Spleen (tissue), 11 donors: Measurements from ENCODE around the gene NXPH3. TPM values are rescaled to one million over a fixed set of nuclear protein-coding genes. Genes with fewer than 3 reads are reported as not detected.

Experiments used
- DNase-seq: peaks from one replicate; pipeline ENCODE4 v3.0.0-alpha.2; 2020
- H3K27ac ChIP-seq, 8 donors: fragments of 200-600 bp; sonication (generic) in 7 of 8; 1 replicate in 4 of 8; 2 replicates in 4 of 8; pipeline versions ENCODE4 v1.5.0 to v1.8.0; 2016 to 2021; ENCODE audit warnings: inconsistent platforms in 4 of 8, mild to moderate bottlenecking in 4 of 8, moderate library complexity in 1 of 8
- H3K27me3 ChIP-seq, 7 donors: fragments of 200-600 bp; sonication (generic) in 6 of 7; replicated peaks in 1 of 7; 1 replicate in 4 of 7; 2 replicates in 3 of 7; pipeline versions ENCODE4 v1.5.0 to v1.8.0; 2016 to 2021; ENCODE audit warnings: inconsistent platforms in 3 of 7, mild to moderate bottlenecking in 1 of 7
- H3K36me3 ChIP-seq, 6 donors: fragments of 200-600 bp; sonication (generic) in 5 of 6; 1 replicate in 4 of 6; 2 replicates in 2 of 6; pipeline versions ENCODE4 v1.5.0 to v1.8.0; 2016 to 2021; ENCODE audit warnings: inconsistent platforms in 2 of 6
- H3K4me1 ChIP-seq, 6 donors: fragments of 200-600 bp; sonication (generic) in 5 of 6; 1 replicate in 3 of 6; 2 replicates in 3 of 6; pipeline versions ENCODE4 v1.5.0 to v1.8.0; 2016 to 2021; ENCODE audit warnings: inconsistent platforms in 3 of 6
- H3K4me3 ChIP-seq, 8 donors: fragments of 200-600 bp; sonication (generic) in 7 of 8; 1 replicate in 4 of 8; 2 replicates in 4 of 8; pipeline versions ENCODE4 v1.5.0 to v1.8.0; 2016 to 2021; ENCODE audit warnings: inconsistent platforms in 4 of 8, mild to moderate bottlenecking in 4 of 8, moderate library complexity in 2 of 8
- H3K9me3 ChIP-seq, 8 donors: fragments of 200-600 bp; sonication (generic) in 7 of 8; 1 replicate in 4 of 8; 2 replicates in 4 of 8; pipeline versions ENCODE4 v1.5.0 to v1.8.0; 2016 to 2021; ENCODE audit warnings: inconsistent platforms in 4 of 8
- POLR2A ChIP-seq, 3 donors: fragments of 450-650 bp; IDR thresholded peaks; one replicate each; pipeline ENCODE4 v1.5.1; 2017; ENCODE audit warnings: antibody characterized with exemption in 3 of 3, mild to moderate bottlenecking in 1 of 3
- POLR2AphosphoS5 ChIP-seq, 3 donors: sonication (generic); formaldehyde crosslinking; IDR thresholded peaks; one replicate each; pipeline ENCODE4 v1.5.1; 2017; ENCODE audit warnings: antibody characterized with exemption in 3 of 3
- WGBS, 5 donors: extraction: QIAGEN DNeasy Blood & Tissue Kit in 3 of 5; methylation state at CpG; one replicate each; pipeline versions ENCODE4 v1.1.5 to v1.1.7; 2013 to 2018; 5-methylcytosine and 5-hydroxymethylcytosine counted together
- intact Hi-C: fragments of 100-400 bp; cut with DNase I; formaldehyde crosslinking; loops from one replicate; pipeline ENCODE4 v1.15.0; 2023; ENCODE audit warnings: low total_unique reads
- polyA plus RNA-seq, 3 donors: library from polyadenylated mRNA; stranded (reverse); fragments of 200-250 nt; gene quantifications; one replicate each; pipeline ENCODE4 v1.2.1, GENCODE V29; 2013
- total RNA-seq, 7 donors: library from RNA; depleted of rRNA in 3 of 7; stranded (reverse); fragments of >200 nt in 3 of 7; fragmentation: NEBNext Ultra II Directional in 4 of 7; extraction: Animal tissue kit (Norgen Biotek cat#: 25700) in 4 of 7; gene quantifications; one replicate each; pipeline versions ENCODE4 v1.1.0 to v1.2.1, GENCODE V29; 2016 to 2021
- TF ChIP-seq, protein P1 (sequence below), 11 experiments: fragments of 200-600 bp in 7 of 11; fragments of 450-650 bp in 4 of 11; sonication (generic) in 4 of 11; IDR thresholded peaks in 8 of 11; conservative IDR thresholded peaks in 3 of 11; 1 replicate in 7 of 11; 2 replicates in 4 of 11; pipeline versions ENCODE4 v1.4.0 to v1.8.0; 2016 to 2021; ENCODE audit warnings: antibody characterized with exemption in 11 of 11, inconsistent platforms in 4 of 11, mild to moderate bottlenecking in 1 of 11
- donor health status: healthy with polysubstance abuse.
- donor health status: DM: no; HTN: no; CAD: no; lungs with moderate emphysema.
- donor health status: DM: no; HTN: no; CAD: no.
- donor health status: Bipolar disorder and iron deficiency.
- donor health status: healthy.
- donor health status: DM: no; HTN: no; CAD: no.
- donor health status: DM: yes; HTN: yes; CAD: no.

The NXPH3 gene
- total and polyA plus RNA-seq, 10 donors: 0.37 to 3.3 (median 1.4) TPM

DNA sequence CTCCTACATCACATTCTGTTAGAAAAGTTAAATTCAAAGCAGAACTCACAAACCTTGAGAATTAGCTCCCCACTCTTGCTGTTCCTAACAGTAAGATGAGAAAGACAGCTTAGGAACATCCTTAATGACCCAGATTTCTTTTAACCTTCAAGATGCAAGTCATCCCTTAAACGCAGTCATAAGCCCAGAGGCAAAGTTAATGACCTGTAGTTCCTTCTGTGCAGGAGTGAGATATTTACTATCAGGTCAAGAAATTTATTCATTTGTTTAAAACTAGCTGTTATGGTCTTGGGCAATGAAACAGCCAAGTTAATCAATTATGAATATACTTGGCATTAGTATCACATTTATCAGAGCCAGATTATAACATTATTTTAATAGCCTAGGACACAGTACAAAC is 37.1 kb downstream of the NXPH3 start:
- Histone ChIP-seq H3K27ac (no peak overlapping the region), H3K4me3 (no peak overlapping the region), H3K36me3 (peaks cover 0 to 100% (median 61%) of the 10 kb centered on the region in 6 donors), H3K4me1 (peaks cover 0 to 19% (median 17%) of the 10 kb centered on the region in 6 donors), H3K27me3 (no peaks in the 10 kb centered on the region), H3K9me3 (no peaks in the 10 kb centered on the region)
- intact Hi-C loops: no loop called here
- 75 to 94% (median 88%) methylated on average over 1 of the region's 1 CpG for WGBS, 5 donors
- no peak for DNase-seq
- TF ChIP-seq, protein P1, sequence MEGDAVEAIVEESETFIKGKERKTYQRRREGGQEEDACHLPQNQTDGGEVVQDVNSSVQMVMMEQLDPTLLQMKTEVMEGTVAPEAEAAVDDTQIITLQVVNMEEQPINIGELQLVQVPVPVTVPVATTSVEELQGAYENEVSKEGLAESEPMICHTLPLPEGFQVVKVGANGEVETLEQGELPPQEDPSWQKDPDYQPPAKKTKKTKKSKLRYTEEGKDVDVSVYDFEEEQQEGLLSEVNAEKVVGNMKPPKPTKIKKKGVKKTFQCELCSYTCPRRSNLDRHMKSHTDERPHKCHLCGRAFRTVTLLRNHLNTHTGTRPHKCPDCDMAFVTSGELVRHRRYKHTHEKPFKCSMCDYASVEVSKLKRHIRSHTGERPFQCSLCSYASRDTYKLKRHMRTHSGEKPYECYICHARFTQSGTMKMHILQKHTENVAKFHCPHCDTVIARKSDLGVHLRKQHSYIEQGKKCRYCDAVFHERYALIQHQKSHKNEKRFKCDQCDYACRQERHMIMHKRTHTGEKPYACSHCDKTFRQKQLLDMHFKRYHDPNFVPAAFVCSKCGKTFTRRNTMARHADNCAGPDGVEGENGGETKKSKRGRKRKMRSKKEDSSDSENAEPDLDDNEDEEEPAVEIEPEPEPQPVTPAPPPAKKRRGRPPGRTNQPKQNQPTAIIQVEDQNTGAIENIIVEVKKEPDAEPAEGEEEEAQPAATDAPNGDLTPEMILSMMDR (IDR thresholded peaks at IDR 0.05 in 8 of 11, conservative IDR thresholded peaks at IDR 0.05 in 3 of 11): no peak
- TF ChIP-seq POLR2A (IDR thresholded peaks at IDR 0.05): no peak
- no peak for TF ChIP-seq POLR2AphosphoS5 (IDR thresholded peaks at IDR 0.05)

GRCh38 chr17:49613182-49613800 is 37.6 kb downstream of the NXPH3 start:
- DNase-seq: no peak

DNA sequence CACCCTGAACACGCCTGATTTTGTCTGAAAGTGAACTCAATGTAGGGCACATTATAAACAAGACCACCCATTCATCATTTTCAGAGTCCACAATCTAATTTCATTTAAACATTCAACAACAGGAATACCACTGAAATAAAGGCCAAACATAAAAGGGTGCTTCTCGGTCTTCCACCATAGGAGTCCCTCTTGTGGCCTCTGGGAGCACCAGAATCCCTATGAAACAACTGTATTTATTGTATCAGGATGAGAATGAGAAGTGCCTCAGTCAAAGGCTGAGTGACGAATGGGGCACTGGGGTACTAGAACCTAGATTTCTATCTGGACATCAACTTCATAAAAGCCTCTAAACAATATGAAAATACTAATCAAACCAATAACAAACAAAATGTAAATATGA is 40.4 kb downstream of the NXPH3 start:
- no peak for TF ChIP-seq POLR2AphosphoS5 (IDR thresholded peaks at IDR 0.05)
- no peak for TF ChIP-seq POLR2A (IDR thresholded peaks at IDR 0.05)
- TF ChIP-seq, protein P1 (IDR thresholded peaks at IDR 0.05 in 8 of 11, conservative IDR thresholded peaks at IDR 0.05 in 3 of 11): no peak
- DNase-seq: no peak
- Histone ChIP-seq H3K9me3 (no peaks in the 10 kb centered on the region), H3K27me3 (no peaks in the 10 kb centered on the region), H3K4me1 (peaks cover 0 to 30% (median 20%) of the 10 kb centered on the region in 6 donors), H3K4me3 (no peak overlapping the region), H3K36me3 (peaks cover 0 to 100% (median 65%) of the 10 kb centered on the region in 6 donors), H3K27ac (no peak overlapping the region)
- intact Hi-C loops: no loop called here
- WGBS, 5 donors: 77 to 91% (median 87%) methylated on average over 3 of the region's 3 CpGs

More at GRCh38 chr17:49613182-49613800, 37.6 kb downstream of the NXPH3 start:
- no peak overlapping the region for H3K27ac ChIP-seq
- no peak overlapping the region for H3K4me3 ChIP-seq
- intact Hi-C loops: no loop called here
- H3K4me1 ChIP-seq: peaks cover 0 to 25% (median 22%) of the 10 kb centered on the region in 6 donors
- WGBS, 5 donors: 93 to 100% (median 98%) methylated on average over 1 of the region's 1 CpG
- H3K36me3 ChIP-seq: peaks cover 0 to 100% (median 64%) of the 10 kb centered on the region in 6 donors
- TF ChIP-seq POLR2A (IDR thresholded peaks at IDR 0.05) (no peak), POLR2AphosphoS5 (IDR thresholded peaks at IDR 0.05) (no peak)
- TF ChIP-seq, protein P1 (IDR thresholded peaks at IDR 0.05 in 8 of 11, conservative IDR thresholded peaks at IDR 0.05 in 3 of 11): no peak
- no peaks in the 10 kb centered on the region for H3K27me3 ChIP-seq
- H3K9me3 ChIP-seq: no peaks in the 10 kb centered on the region

GRCh38 chr17:49616601-49617131 is 41.0 kb downstream of the NXPH3 start:
- no peak overlapping the region for H3K4me3 ChIP-seq
- DNase-seq: no peak
- intact Hi-C loops: no loop called here
- H3K36me3 ChIP-seq: peaks cover 0 to 100% (median 65%) of the 10 kb centered on the region in 6 donors
- TF ChIP-seq POLR2A (IDR thresholded peaks at IDR 0.05) (no peak), POLR2AphosphoS5 (IDR thresholded peaks at IDR 0.05) (peak in 1 of 3 donors; percentile 6)
- peak overlapping the region in 1 of 8 donors; percentile 49 for H3K27ac ChIP-seq
- H3K4me1 ChIP-seq: peaks cover 0 to 29% (median 22%) of the 10 kb centered on the region in 6 donors
- H3K9me3 ChIP-seq: no peaks in the 10 kb centered on the region
- H3K27me3 ChIP-seq: no peaks in the 10 kb centered on the region
- 49 to 74% (median 62%) methylated on average over 10 of the region's 10 CpGs for WGBS, 5 donors
